GM12878 (cell line): ENCODE data around the gene NDST3. TPM values are rescaled to one million over a fixed set of nuclear protein-coding genes. Genes with fewer than 3 reads are reported as not detected.

Experiments
- ATAC-seq: fragments of 200-7000 bp; cut with Tn5 transposase; 3 replicates; pipeline ENCODE4 v1.9.1; 2020; ENCODE audit warnings: mild to moderate bottlenecking, moderate library complexity
- BruUV-seq: library from RNA; stranded (reverse); fragments of 400-500 nt; replicated peaks from 2 replicates; lab custom pipeline; 2021; lab: Mats Ljungman, UMichigan
- CTCF ChIA-PET: fragments of 300-600 bp; sonication (Branson Sonifier 250); formaldehyde crosslinking; extraction: SDS; loops from one replicate; lab custom pipeline; 2021; ENCODE audit warnings: inconsistent platforms; lab: Yijun Ruan, JAX
- POLR2A ChIA-PET: fragments of 350-600 bp; formaldehyde crosslinking; extraction: SDS; loops from one replicate; lab custom pipeline; 2021; ENCODE audit warnings: inconsistent platforms; lab: Charles Lee
- RAD21 ChIA-PET: fragments of 300-600 bp; sonication (Branson Sonifier 250); formaldehyde crosslinking; loops from one replicate; lab custom pipeline; 2023; ENCODE audit warnings: antibody characterized with exemption; ENCODE audit not compliant: unreplicated experiment; lab: Charles Lee
- SMC1A ChIA-PET: fragments of 300-600 bp; sonication (Branson Sonifier 250); formaldehyde crosslinking; loops from one replicate; lab custom pipeline; 2023; ENCODE audit not compliant: unreplicated experiment, uncharacterized antibody; lab: Charles Lee
- DNase-seq: peaks from one replicate; pipeline ENCODE4 v3.0.0-alpha.2; 2011; ENCODE audit warnings: low read depth, low spot score
- FAIRE-seq: peaks from 3 replicates; lab custom pipeline; 2011; peaks lifted over from hg19 to GRCh38; lab: Jason Lieb, UNC
- H2AFZ ChIP-seq: 2 replicates; pipeline ENCODE4 v1.6.0; 2011; ENCODE audit warnings: low read depth, low read length, control low read depth; ENCODE audit not compliant: control insufficient read depth
- H3K27ac ChIP-seq: 2 replicates; pipeline ENCODE4 v1.5.1; 2011; ENCODE audit warnings: control low read depth; ENCODE audit not compliant: control insufficient read depth, insufficient read depth
- H3K27me3 ChIP-seq, 2 experiments: replicated peaks in 1 of 2; 2 replicates each; pipeline versions ENCODE4 v1.6.0 to v1.6.1; 2011; ENCODE audit warnings: low read length in 1 of 2; ENCODE audit not compliant: control insufficient read depth in 2 of 2, insufficient read depth in 2 of 2
- H3K36me3 ChIP-seq, 2 experiments: 2 replicates each; pipeline ENCODE4 v1.5.1; 2011; ENCODE audit warnings: low read length in 1 of 2; ENCODE audit not compliant: control insufficient read depth in 2 of 2, insufficient read depth in 2 of 2
- H3K4me1 ChIP-seq: 2 replicates; pipeline ENCODE4 v1.6.1; 2011; ENCODE audit warnings: mild to moderate bottlenecking, low read length, moderate library complexity, mixed read lengths; ENCODE audit not compliant: control insufficient read depth, insufficient read depth
- H3K4me2 ChIP-seq: 2 replicates; pipeline ENCODE4 v1.6.0; 2011; ENCODE audit warnings: control low read depth; ENCODE audit not compliant: control insufficient read depth, insufficient read depth
- H3K4me3 ChIP-seq: fragments of 200-600 bp; sonication (generic); 2 replicates; pipeline ENCODE4 v1.5.1; 2016
- H3K79me2 ChIP-seq: 2 replicates; pipeline ENCODE4 v1.6.0; 2011; ENCODE audit warnings: low read length; ENCODE audit not compliant: control insufficient read depth, insufficient read depth
- H3K9ac ChIP-seq: 2 replicates; pipeline ENCODE4 v1.8.0; 2011; ENCODE audit warnings: low read length, control low read depth, mixed read lengths; ENCODE audit not compliant: control insufficient read depth, insufficient read depth
- H3K9me3 ChIP-seq: replicated peaks from 3 replicates; pipeline ENCODE4 v1.5.1; 2011; ENCODE audit warnings: mild to moderate bottlenecking, low read length; ENCODE audit not compliant: control insufficient read depth, insufficient read depth
- H4K20me1 ChIP-seq: 2 replicates; pipeline ENCODE4 v1.6.0; 2011; ENCODE audit not compliant: control insufficient read depth, insufficient read depth
- BCL11A ChIP-seq: IDR thresholded peaks from 2 replicates; pipeline ENCODE4 v1.6.1; 2011; ENCODE audit warnings: low read depth, low read length
- BMI1 ChIP-seq: fragments of 450-650 bp; IDR thresholded peaks from 2 replicates; pipeline ENCODE4 v1.6.1; 2016; ENCODE audit warnings: mild to moderate bottlenecking, moderate library complexity, borderline replicate concordance
- CHD2 ChIP-seq: IDR thresholded peaks from 2 replicates; pipeline ENCODE4 v1.6.1; 2011; ENCODE audit warnings: low read depth, low read length, improper control_type of control experiment, borderline replicate concordance
- CREM ChIP-seq: IDR thresholded peaks from 2 replicates; pipeline ENCODE4 v1.6.1; 2014; ENCODE audit warnings: antibody characterized with exemption, low read depth
- EED ChIP-seq: sonication (generic); IDR thresholded peaks from 2 replicates; pipeline ENCODE4 v1.6.1; 2016; ENCODE audit warnings: antibody characterized with exemption, low read depth
- FOXK2 ChIP-seq: fragments of 450-650 bp; IDR thresholded peaks from 2 replicates; pipeline ENCODE4 v1.6.1; 2017; ENCODE audit warnings: mild to moderate bottlenecking, moderate library complexity
- MEF2B ChIP-seq: fragments of 450-650 bp; IDR thresholded peaks from 2 replicates; pipeline ENCODE4 v1.6.1; 2018; ENCODE audit warnings: mild to moderate bottlenecking, moderate library complexity; ENCODE audit not compliant: partially characterized antibody, poor library complexity, severe bottlenecking
- MTA2 ChIP-seq: fragments of 450-650 bp; IDR thresholded peaks from 2 replicates; pipeline ENCODE4 v1.6.1; 2016; ENCODE audit warnings: low read depth, mild to moderate bottlenecking, moderate library complexity
- NR2F1 ChIP-seq: fragments of 450-650 bp; conservative IDR thresholded peaks from 2 replicates; pipeline ENCODE4 v1.6.1; 2017; ENCODE audit warnings: mild to moderate bottlenecking
- PRDM15 ChIP-seq: fragments of 450-650 bp; formaldehyde crosslinking; IDR thresholded peaks from 2 replicates; pipeline ENCODE4 v1.4.0; 2020; ENCODE audit warnings: mild to moderate bottlenecking, moderate library complexity
- RELA ChIP-seq: fragments of 450-650 bp; IDR thresholded peaks from 2 replicates; pipeline ENCODE4 v1.8.0; 2014; ENCODE audit warnings: borderline replicate concordance; ENCODE audit not compliant: partially characterized antibody
- STAT3 ChIP-seq: IDR thresholded peaks from 2 replicates; pipeline ENCODE4 v1.6.1; 2011; ENCODE audit warnings: low read depth, low read length, improper control_type of control experiment
- TCF3 ChIP-seq: IDR thresholded peaks from 2 replicates; pipeline ENCODE4 v1.6.1; 2012; ENCODE audit warnings: low read depth, mild to moderate bottlenecking, low read length, borderline replicate concordance; ENCODE audit not compliant: insufficient read depth
- YBX1 ChIP-seq: fragments of 450-650 bp; IDR thresholded peaks from 2 replicates; pipeline ENCODE4 v1.6.1; 2016; ENCODE audit warnings: antibody characterized with exemption
- ZBTB33 ChIP-seq: fragments of 450-650 bp; IDR thresholded peaks from 2 replicates; pipeline ENCODE4 v1.6.1; 2017; ENCODE audit warnings: mild to moderate bottlenecking
- ZNF384 ChIP-seq: IDR thresholded peaks from 2 replicates; pipeline ENCODE4 v1.6.1; 2012; ENCODE audit warnings: low read depth, mild to moderate bottlenecking, low read length, improper control_type of control experiment, borderline replicate concordance
- ZSCAN29 ChIP-seq: fragments of 450-650 bp; IDR thresholded peaks from 2 replicates; pipeline ENCODE4 v1.6.1; 2017; ENCODE audit warnings: mild to moderate bottlenecking, moderate library complexity
- WGBS: methylation state at CpG from one replicate; pipeline ENCODE4 v1.1.6; 2016; ENCODE audit warnings: low lambda C conversion rate; ENCODE audit not compliant: insufficient replicate concordance, insufficient coverage; ENCODE audit errors: missing lambda C conversion rate; 5-methylcytosine and 5-hydroxymethylcytosine counted together
- in situ Hi-C: fragments of 300-500 bp; cut with MboI; formaldehyde crosslinking; loops from 9 replicates; pipeline ENCODE4 v1.14.3; 2018; ENCODE audit warnings: mixed read lengths
- intact Hi-C: fragments of 100-400 bp; cut with micrococcal nuclease; formaldehyde crosslinking; loops from one replicate; pipeline ENCODE4 v1.14.2; 2022; ENCODE audit not compliant: unreplicated experiment
- polyA plus RNA-seq, 11 experiments: library from polyadenylated mRNA; depleted of rRNA in 4 of 11; unstranded in 6 of 11; stranded (reverse) in 5 of 11; fragments of >200 nt; fragmentation: Nextera tagmentation in 4 of 11; fragmentation: Illumina TruSeq in 1 of 11; extraction: Ambion mirVana in 4 of 11; extraction: Trizol in 1 of 11; gene quantifications; 1 replicate in 1 of 11; 2 replicates in 10 of 11; pipeline versions ENCODE4 v1.2.1 to v1.2.3, GENCODE V29; 2011 to 2016; ENCODE audit warnings: inconsistent platforms in 2 of 11, missing spikeins in 2 of 11, low read depth in 1 of 11
- total RNA-seq, 4 experiments: library from RNA; depleted of rRNA in 3 of 4; stranded (reverse); fragments of >200 nt in 3 of 4; fragmentation: Illumina TruSeq in 1 of 4; extraction: Trizol in 1 of 4; gene quantifications; 2 replicates each; pipeline versions ENCODE4 v1.2.1 to v1.2.3, GENCODE V29; 2013 to 2021
- TF ChIP-seq, protein P1 (sequence below): fragments of 450-650 bp; IDR thresholded peaks from 2 replicates; pipeline ENCODE4 v1.6.1; 2017; ENCODE audit warnings: mild to moderate bottlenecking, moderate library complexity

The NDST3 gene
- total and polyA plus RNA-seq, 10 of the 15 experiments (the other 5 are each of a cell fraction or from before 2014, with no cell fraction given): 0.03 TPM; not detected in 8

DNA sequence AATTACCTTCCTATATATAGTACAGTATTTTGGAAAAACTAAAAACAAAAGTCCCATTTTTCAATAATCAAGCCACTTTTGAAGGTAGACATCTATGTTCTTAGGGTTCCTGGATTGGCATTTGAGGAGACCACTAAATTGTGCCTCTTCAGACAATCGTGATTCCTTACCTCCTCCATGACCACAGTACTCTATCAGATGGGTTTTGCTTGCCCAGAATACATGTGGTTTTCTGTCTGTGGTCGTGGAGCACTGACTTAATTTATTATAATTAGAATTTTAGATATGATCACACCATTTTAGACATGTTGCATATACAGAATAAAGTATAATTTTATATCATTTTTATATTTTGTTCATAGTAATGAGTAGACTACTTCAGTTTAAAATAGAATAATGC is 67.9 kb downstream of the NDST3 start:
- ChIA-PET SMC1A (no interaction called here), CTCF (no interaction called here), RAD21 (no interaction called here), POLR2A (no interaction called here)
- ATAC-seq (no peak), FAIRE-seq (no peak), DNase-seq (no peak)
- no peaks in the 10 kb centered on the region for H3K9me3 ChIP-seq
- H3K27me3 ChIP-seq: no peaks in the 10 kb centered on the region
- no peaks in the 10 kb centered on the region for H3K36me3 ChIP-seq
- H3K9ac ChIP-seq: no peak overlapping the region
- BruUV-seq: no TSS peak
- no peaks in the 10 kb centered on the region for H3K79me2 ChIP-seq
- H3K4me3 ChIP-seq: no peak overlapping the region
- no peaks in the 10 kb centered on the region for H4K20me1 ChIP-seq
- no peaks in the 10 kb centered on the region for H3K4me1 ChIP-seq
- in situ Hi-C loops (no loop called here), intact Hi-C loops (no loop called here)
- no peak overlapping the region for H3K27ac ChIP-seq
- H2AFZ ChIP-seq: no peak overlapping the region
- WGBS: 11% methylated on average over 2 of the region's 2 CpGs
- H3K4me2 ChIP-seq: no peak overlapping the region
- TF ChIP-seq EED (no peak), MEF2B (no peak), MTA2 (no peak), ZSCAN29 (no peak), STAT3 (no peak), NR2F1 (no peak), PRDM15 (no peak), FOXK2 (no peak), ZNF384 (no peak), BCL11A (no peak), CHD2 (no peak), BMI1 (no peak), CREM (no peak), TCF3 (no peak), RELA (no peak), ZBTB33 (no peak), YBX1 (no peak)
- TF ChIP-seq, protein P1, sequence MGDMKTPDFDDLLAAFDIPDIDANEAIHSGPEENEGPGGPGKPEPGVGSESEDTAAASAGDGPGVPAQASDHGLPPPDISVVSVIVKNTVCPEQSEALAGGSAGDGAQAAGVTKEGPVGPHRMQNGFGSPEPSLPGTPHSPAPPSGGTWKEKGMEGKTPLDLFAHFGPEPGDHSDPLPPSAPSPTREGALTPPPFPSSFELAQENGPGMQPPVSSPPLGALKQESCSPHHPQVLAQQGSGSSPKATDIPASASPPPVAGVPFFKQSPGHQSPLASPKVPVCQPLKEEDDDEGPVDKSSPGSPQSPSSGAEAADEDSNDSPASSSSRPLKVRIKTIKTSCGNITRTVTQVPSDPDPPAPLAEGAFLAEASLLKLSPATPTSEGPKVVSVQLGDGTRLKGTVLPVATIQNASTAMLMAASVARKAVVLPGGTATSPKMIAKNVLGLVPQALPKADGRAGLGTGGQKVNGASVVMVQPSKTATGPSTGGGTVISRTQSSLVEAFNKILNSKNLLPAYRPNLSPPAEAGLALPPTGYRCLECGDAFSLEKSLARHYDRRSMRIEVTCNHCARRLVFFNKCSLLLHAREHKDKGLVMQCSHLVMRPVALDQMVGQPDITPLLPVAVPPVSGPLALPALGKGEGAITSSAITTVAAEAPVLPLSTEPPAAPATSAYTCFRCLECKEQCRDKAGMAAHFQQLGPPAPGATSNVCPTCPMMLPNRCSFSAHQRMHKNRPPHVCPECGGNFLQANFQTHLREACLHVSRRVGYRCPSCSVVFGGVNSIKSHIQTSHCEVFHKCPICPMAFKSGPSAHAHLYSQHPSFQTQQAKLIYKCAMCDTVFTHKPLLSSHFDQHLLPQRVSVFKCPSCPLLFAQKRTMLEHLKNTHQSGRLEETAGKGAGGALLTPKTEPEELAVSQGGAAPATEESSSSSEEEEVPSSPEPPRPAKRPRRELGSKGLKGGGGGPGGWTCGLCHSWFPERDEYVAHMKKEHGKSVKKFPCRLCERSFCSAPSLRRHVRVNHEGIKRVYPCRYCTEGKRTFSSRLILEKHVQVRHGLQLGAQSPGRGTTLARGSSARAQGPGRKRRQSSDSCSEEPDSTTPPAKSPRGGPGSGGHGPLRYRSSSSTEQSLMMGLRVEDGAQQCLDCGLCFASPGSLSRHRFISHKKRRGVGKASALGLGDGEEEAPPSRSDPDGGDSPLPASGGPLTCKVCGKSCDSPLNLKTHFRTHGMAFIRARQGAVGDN: no peak
